22Rv1 (cell line): ENCODE data around the gene NOP53.

ENCODE experiments used
- ZFX ChIP-seq: fragments of 450-650 bp; IDR thresholded peaks from 2 replicates; pipeline ENCODE4 v1.6.1; 2017; ENCODE audit warnings: antibody characterized with exemption, borderline replicate concordance
- TF ChIP-seq, protein P1 (sequence below): fragments of 450-650 bp; IDR thresholded peaks from 2 replicates; pipeline ENCODE4 v1.5.1; 2017; ENCODE audit warnings: mild to moderate bottlenecking

DNA sequence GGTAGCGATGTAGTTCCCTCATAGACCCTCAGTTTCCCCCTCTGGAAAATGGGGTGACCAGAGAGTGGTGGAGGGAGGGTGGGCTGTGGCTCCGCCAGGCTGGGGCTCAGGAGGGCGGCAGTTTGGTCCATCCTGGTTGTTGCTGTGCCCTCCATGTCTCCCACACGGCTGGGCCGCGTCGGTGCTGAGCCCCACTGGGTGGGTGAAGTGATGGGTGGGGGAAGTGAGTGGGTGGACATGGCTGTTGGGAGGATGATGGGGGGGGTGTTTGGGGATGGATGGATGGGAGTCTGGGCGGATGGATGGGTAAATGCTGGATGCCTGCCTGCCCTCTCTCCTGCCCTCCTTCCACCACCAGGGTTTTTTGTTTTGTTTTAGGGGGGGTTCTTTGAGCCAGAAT is 48.7 kb upstream of the NOP53 start:
- TF ChIP-seq, protein P1, sequence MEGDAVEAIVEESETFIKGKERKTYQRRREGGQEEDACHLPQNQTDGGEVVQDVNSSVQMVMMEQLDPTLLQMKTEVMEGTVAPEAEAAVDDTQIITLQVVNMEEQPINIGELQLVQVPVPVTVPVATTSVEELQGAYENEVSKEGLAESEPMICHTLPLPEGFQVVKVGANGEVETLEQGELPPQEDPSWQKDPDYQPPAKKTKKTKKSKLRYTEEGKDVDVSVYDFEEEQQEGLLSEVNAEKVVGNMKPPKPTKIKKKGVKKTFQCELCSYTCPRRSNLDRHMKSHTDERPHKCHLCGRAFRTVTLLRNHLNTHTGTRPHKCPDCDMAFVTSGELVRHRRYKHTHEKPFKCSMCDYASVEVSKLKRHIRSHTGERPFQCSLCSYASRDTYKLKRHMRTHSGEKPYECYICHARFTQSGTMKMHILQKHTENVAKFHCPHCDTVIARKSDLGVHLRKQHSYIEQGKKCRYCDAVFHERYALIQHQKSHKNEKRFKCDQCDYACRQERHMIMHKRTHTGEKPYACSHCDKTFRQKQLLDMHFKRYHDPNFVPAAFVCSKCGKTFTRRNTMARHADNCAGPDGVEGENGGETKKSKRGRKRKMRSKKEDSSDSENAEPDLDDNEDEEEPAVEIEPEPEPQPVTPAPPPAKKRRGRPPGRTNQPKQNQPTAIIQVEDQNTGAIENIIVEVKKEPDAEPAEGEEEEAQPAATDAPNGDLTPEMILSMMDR, result no peak
- no peak for TF ChIP-seq ZFX
